Measurements from ENCODE around the gene CNTD1.
"Not testable (repeated sequence)": the region's sequence is repeated elsewhere in the genome, so short reads cannot be mapped to it uniquely, and the experiment has no call there.

Gene CNTD1

DNA sequence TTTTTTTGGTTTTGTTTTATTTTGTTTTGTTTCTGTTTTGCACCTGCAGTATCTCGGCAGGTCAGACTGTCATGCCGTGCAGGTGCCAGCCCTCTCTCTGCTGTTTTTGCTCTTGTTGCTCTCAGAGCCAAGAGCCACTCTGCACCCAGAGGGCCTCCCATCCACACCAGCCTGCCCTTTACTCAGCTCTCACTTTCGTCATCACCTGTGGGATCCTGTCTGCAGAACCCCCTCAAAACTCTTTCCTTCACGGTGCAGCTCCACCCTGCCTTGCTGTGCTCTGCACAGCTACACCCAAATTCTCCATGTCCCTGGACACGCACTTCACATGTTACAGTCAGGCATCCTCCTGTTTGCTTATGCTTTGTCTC, 54.9 kb downstream of the CNTD1 start:
- H3K4me1 ChIP-seq (ENCODE audit: insufficient read depth, low read length) = no peaks in the 10 kb centered on the region; the same call in 1 of the 2 replicates
- H3K36me3 ChIP-seq (ENCODE audit: insufficient read depth, low read length) = no peaks in the 10 kb centered on the region
- no peak overlapping the region for H3K9ac ChIP-seq (ENCODE audit: low read depth, low read length)
- no peaks in the 10 kb centered on the region for H3K9me3 ChIP-seq (ENCODE audit: control insufficient read depth, insufficient read depth, low read length)

DNA sequence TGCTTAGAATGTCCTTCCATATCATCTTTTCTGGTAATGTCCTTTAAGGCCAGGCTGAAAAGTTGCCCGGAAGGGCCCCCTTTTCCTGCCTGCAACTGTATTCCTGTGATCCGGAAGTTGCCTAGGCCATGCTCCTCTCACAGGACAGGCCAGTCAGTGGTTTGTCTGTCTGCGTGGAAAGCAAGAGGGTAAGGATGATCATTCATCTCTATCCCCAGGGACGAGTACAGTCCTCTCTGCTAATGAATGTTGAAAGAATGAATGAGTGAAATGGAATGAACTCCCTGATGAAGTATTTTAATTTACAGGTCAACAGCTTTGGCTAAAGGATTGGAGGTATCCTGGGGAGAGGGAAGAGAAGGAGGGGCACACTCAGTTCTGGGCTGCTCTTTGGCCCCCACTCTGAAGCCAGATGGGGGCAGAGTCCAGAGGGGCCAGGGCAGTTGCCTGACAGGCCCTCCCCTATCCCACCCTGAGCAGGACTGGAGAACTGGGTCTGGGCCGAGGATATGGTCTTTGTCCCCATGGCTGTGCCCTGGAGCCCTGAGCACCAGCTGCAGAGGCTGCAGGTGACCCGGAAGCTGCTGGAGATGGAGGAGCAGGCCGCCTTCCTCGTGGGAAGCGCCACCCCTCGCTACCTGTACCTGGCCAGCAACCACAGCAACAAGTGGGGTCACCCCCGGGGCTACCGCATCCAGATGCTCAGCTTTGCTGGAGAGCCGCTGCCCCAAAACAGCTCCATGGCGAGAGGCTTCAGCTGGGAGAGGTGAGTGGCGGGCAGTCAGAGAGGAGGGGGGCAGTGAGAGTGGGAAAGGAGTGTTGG, 55.5 kb downstream of the CNTD1 start:
- Histone ChIP-seq H3K9me3 (ENCODE audit: control insufficient read depth, insufficient read depth, low read length) (no peaks in the 10 kb centered on the region), H3K4me1 (ENCODE audit: insufficient read depth, low read length) (no peaks in the 10 kb centered on the region; the same call in 1 of the 2 replicates), H3K9ac (ENCODE audit: low read depth, low read length) (no peak overlapping the region), H3K36me3 (ENCODE audit: insufficient read depth, low read length) (no peaks in the 10 kb centered on the region)

DNA sequence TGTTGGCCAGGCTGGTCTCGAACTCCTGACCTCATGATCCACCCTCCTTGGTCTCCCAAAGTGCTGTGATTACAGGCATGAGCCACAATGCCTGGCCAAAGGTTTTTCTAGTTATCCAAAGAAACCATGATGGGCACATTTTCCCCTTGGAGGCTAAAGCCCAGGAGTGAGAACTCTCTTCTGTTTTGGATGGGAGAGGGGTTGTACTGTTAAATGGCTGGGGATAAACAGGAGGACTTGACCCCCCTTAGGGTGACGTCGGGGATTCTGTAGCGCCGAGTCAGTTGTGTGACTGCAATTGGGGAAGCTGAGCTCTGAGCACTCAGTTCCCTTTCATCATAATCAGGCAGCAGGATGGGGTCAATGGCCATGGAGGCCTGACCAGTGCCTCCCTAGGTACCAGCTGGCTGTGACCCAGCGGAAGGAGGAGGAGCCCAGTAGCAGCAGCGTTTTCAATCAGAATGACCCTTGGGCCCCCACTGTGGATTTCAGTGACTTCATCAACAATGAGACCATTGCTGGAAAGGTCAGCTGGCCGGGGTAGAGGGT, 56.5 kb downstream of the CNTD1 start:
- no peaks in the 10 kb centered on the region; the same call in 1 of the 2 replicates for H3K4me1 ChIP-seq (ENCODE audit: insufficient read depth, low read length)
- no peaks in the 10 kb centered on the region for H3K36me3 ChIP-seq (ENCODE audit: insufficient read depth, low read length)
- H3K9me3 ChIP-seq (ENCODE audit: control insufficient read depth, insufficient read depth, low read length) = no peaks in the 10 kb centered on the region
- H3K9ac ChIP-seq (ENCODE audit: low read depth, low read length) = no peak overlapping the region

DNA sequence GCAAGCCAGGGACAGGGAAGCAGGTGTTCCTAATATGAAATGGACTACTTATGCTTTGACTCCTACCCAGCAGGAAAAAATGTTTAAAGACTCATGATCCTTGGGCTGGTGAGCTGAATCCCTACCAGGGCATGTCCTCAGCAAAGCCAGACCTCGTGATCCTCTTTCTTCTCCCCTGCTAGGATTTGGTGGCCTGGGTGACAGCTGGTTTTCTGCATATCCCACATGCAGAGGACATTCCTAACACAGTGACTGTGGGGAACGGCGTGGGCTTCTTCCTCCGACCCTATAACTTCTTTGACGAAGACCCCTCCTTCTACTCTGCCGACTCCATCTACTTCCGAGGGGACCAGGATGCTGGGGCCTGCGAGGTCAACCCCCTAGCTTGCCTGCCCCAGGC, 57.4 kb downstream of the CNTD1 start:
- not testable (repeated sequence) for H3K9me3 ChIP-seq (ENCODE audit: control insufficient read depth, insufficient read depth, low read length); H3K36me3 ChIP-seq (ENCODE audit: insufficient read depth, low read length); H3K9ac ChIP-seq (ENCODE audit: low read depth, low read length); H3K4me1 ChIP-seq (ENCODE audit: insufficient read depth, low read length)

DNA sequence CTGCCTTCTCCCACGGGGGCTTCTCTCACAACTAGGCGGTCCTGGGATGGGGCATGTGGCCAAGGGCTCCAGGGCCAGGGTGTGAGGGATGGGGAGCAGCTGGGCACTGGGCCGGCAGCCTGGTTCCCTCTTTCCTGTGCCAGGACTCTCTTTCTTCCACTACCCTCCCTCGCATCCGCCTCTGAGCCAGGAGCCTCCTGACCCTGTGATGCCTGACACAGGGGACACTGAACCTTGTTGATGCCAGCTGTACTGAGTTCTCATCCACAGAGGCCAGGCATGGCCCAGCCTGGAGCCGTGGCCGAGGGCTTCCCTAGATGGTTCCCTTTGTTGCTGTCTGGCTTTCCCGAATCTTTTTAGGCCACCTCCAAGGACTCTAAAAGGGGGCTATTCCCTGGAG, 57.9 kb downstream of the CNTD1 start:
- H3K4me1 ChIP-seq (ENCODE audit: insufficient read depth, low read length); H3K9ac ChIP-seq (ENCODE audit: low read depth, low read length); H3K36me3 ChIP-seq (ENCODE audit: insufficient read depth, low read length); H3K9me3 ChIP-seq (ENCODE audit: control insufficient read depth, insufficient read depth, low read length): not testable (repeated sequence)

DNA sequence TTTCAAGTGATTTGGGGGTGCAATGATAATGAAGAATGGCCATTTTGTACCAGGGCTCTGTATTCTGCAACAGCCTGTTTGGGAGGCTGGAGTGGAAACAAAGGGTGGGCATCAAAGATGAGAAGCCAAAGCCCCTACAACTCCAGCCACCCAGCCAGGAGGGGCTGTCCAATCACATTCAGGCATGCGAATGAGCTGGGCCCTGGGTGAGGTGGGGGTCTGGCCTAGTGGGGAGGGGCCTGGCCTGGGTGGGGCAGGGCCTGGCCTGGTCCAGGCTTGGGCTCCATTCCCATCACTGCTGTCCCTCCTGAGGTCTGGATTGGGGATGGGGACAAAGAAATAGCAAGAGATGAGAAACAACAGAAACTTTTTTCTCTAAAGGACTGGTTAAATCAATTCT, 58.7 kb downstream of the CNTD1 start:
- Histone ChIP-seq H3K4me1 (ENCODE audit: insufficient read depth, low read length) (no peaks in the 10 kb centered on the region), H3K36me3 (ENCODE audit: insufficient read depth, low read length) (no peaks in the 10 kb centered on the region), H3K9me3 (ENCODE audit: control insufficient read depth, insufficient read depth, low read length) (no peaks in the 10 kb centered on the region), H3K9ac (ENCODE audit: low read depth, low read length) (no peak overlapping the region)

Data from ES-I3 (cell line).